OCI-LY1 (cell line): ENCODE results near the gene CAMK4.

Experiments
- CTCF ChIP-seq: fragments of 200-600 bp; sonication (generic), shearing (Covaris generic); IDR thresholded peaks from 2 replicates; pipeline ENCODE4 v1.5.1; 2017; ENCODE audit warnings: mild to moderate bottlenecking, antibody characterized with exemption, low read length, moderate library complexity, mixed read lengths
- EZH2 ChIP-seq: fragments of 200-600 bp; sonication (generic), shearing (Covaris generic); IDR thresholded peaks from 2 replicates; pipeline ENCODE4 v1.8.0; 2017; ENCODE audit warnings: borderline replicate concordance, mixed run types, mild to moderate bottlenecking, antibody characterized with exemption, low read length, moderate library complexity, mixed read lengths

- TF ChIP-seq CTCF (no peak), EZH2 (no peak)
Measured at GRCh38 chr5:111535879-111536549, 311.8 kb downstream of the CAMK4 start.
